SK-N-SH (cell line): Measurements from ENCODE around the gene SLC7A8. TPM values are rescaled to one million over a fixed set of nuclear protein-coding genes. Genes with fewer than 3 reads are reported as not detected.

Source experiments
- CTCF ChIA-PET: fragments of 300-600, 350-600 bp; formaldehyde crosslinking; extraction: SDS; loops from one replicate; lab custom pipeline; 2021; lab: Yijun Ruan, JAX
- POLR2A ChIA-PET: fragments of 350-600 bp; sonication (Branson Sonifier 250); formaldehyde crosslinking; extraction: SDS; loops from one replicate; lab custom pipeline; 2020; ENCODE audit warnings: antibody characterized with exemption, inconsistent platforms; lab: Yijun Ruan, JAX
- DNase-seq: peaks from one replicate; pipeline ENCODE4 v3.0.0; 2012
- H2AFZ ChIP-seq: fragments of 200-600 bp; sonication (generic); 2 replicates; pipeline ENCODE4 v1.8.1; 2016; ENCODE audit warnings: antibody characterized with exemption, mild to moderate bottlenecking, low read depth
- H3F3A ChIP-seq: fragments of 200-600 bp; sonication (generic); replicated peaks from 2 replicates; pipeline ENCODE3; 2016; ENCODE audit warnings: antibody characterized with exemption, mild to moderate bottlenecking; ENCODE audit not compliant: insufficient read depth
- H3K27ac ChIP-seq, 2 experiments: fragments of 200-500 bp in 1 of 2; fragments of 200-600 bp in 1 of 2; sonication (Bioruptor generic) in 1 of 2; sonication (generic), shearing (Covaris generic) in 1 of 2; 2 replicates each; pipeline versions ENCODE4 v1.5.1 to v1.6.1; 2014 to 2016; ENCODE audit warnings: low read depth in 2 of 2, inconsistent platforms in 1 of 2, low read length in 1 of 2, mild to moderate bottlenecking in 1 of 2, mixed read lengths in 1 of 2
- H3K27me3 ChIP-seq: fragments of 200-600 bp; sonication (generic), shearing (Covaris generic); 2 replicates; pipeline ENCODE4 v1.6.1; 2016; ENCODE audit warnings: mixed run types; ENCODE audit not compliant: insufficient read depth
- H3K36me3 ChIP-seq, 2 experiments: fragments of 200-500 bp in 1 of 2; fragments of 200-600 bp in 1 of 2; sonication (Bioruptor generic) in 1 of 2; sonication (generic) in 1 of 2; replicated peaks in 1 of 2; 2 replicates each; pipeline versions ENCODE3 to v1.5.1; 2014 to 2016; ENCODE audit warnings: low read length in 1 of 2, mild to moderate bottlenecking in 1 of 2; ENCODE audit not compliant: insufficient read depth in 2 of 2, control insufficient read depth in 1 of 2
- H3K4me1 ChIP-seq, 2 experiments: fragments of 200-500 bp in 1 of 2; fragments of 200-600 bp in 1 of 2; sonication (Bioruptor generic) in 1 of 2; sonication (generic), shearing (Covaris generic) in 1 of 2; 2 replicates each; pipeline versions ENCODE4 v1.5.1 to v1.6.1; 2014 to 2016; ENCODE audit warnings: low read depth in 1 of 2, low read length in 1 of 2, mixed run types in 1 of 2; ENCODE audit not compliant: insufficient read depth in 2 of 2, control insufficient read depth in 1 of 2
- H3K4me2 ChIP-seq: fragments of 200-600 bp; sonication (generic), shearing (Covaris generic); 2 replicates; pipeline ENCODE4 v1.6.1; 2017; ENCODE audit warnings: mixed run types
- H3K4me3 ChIP-seq, 2 experiments: fragments of 200-500 bp in 1 of 2; fragments of 200-600 bp in 1 of 2; sonication (Bioruptor generic) in 1 of 2; sonication (generic), shearing (Covaris generic) in 1 of 2; 2 replicates each; pipeline versions ENCODE4 v1.5.1 to v1.8.1; 2014 to 2016; ENCODE audit warnings: low read depth in 2 of 2, inconsistent platforms in 1 of 2, low read length in 1 of 2, mild to moderate bottlenecking in 1 of 2, mixed read lengths in 1 of 2, moderate library complexity in 1 of 2
- H3K79me2 ChIP-seq: fragments of 200-600 bp; sonication (generic); 2 replicates; pipeline ENCODE4 v1.8.1; 2017; ENCODE audit warnings: mild to moderate bottlenecking; ENCODE audit not compliant: insufficient read depth
- H3K9ac ChIP-seq: fragments of 200-600 bp; sonication (generic); 2 replicates; pipeline ENCODE4 v1.6.1; 2017; ENCODE audit warnings: mixed run types
- H3K9me2 ChIP-seq: fragments of 200-600 bp; sonication (generic); 2 replicates; pipeline ENCODE4 v1.6.1; 2017; ENCODE audit warnings: mixed run types
- H3K9me3 ChIP-seq: fragments of 200-600 bp; sonication (generic); 2 replicates; pipeline ENCODE4 v1.6.1; 2017; ENCODE audit warnings: mixed run types, mild to moderate bottlenecking, moderate library complexity
- H4K20me1 ChIP-seq: fragments of 200-600 bp; sonication (generic); 2 replicates; pipeline ENCODE4 v1.6.1; 2017; ENCODE audit warnings: mild to moderate bottlenecking, mixed run types; ENCODE audit not compliant: insufficient read depth
- CHD2 ChIP-seq: fragments of 150-350 bp; IDR thresholded peaks from 2 replicates; pipeline ENCODE4 v1.6.1; 2018; ENCODE audit warnings: low read length; ENCODE audit not compliant: partially characterized antibody
- EP300 ChIP-seq, 2 experiments: IDR thresholded peaks; 2 replicates each; pipeline versions ENCODE4 v1.4.0 to v1.6.1; 2012; ENCODE audit warnings: borderline replicate concordance in 1 of 2, low read depth in 1 of 2, low read length in 1 of 2
- MEF2A ChIP-seq: IDR thresholded peaks from 2 replicates; pipeline ENCODE4 v1.4.0; 2012; ENCODE audit warnings: low read depth, borderline replicate concordance
- NRF1 ChIP-seq: IDR thresholded peaks from 2 replicates; pipeline ENCODE4 v1.6.1; 2012; ENCODE audit warnings: low read depth, mild to moderate bottlenecking, low read length
- RAD21 ChIP-seq: IDR thresholded peaks from 2 replicates; pipeline ENCODE4 v1.6.1; 2012; ENCODE audit warnings: mild to moderate bottlenecking, low read length
- SIN3A ChIP-seq: IDR thresholded peaks from 2 replicates; pipeline ENCODE4 v1.6.1; 2012; ENCODE audit warnings: low read depth, mild to moderate bottlenecking, low read length, moderate library complexity, borderline replicate concordance
- TAF1 ChIP-seq: IDR thresholded peaks from 2 replicates; pipeline ENCODE4 v1.6.1; 2012; ENCODE audit warnings: low read depth, mild to moderate bottlenecking, low read length, moderate library complexity, borderline replicate concordance
- WGBS: methylation state at CpG from one replicate; pipeline ENCODE4 v1.1.6; 2017; ENCODE audit warnings: low lambda C conversion rate; 5-methylcytosine and 5-hydroxymethylcytosine counted together
- polyA plus RNA-seq, 3 experiments: library from polyadenylated mRNA; depleted of rRNA; stranded (reverse); fragments of >200 nt; gene quantifications; 2 replicates each; pipeline ENCODE4 v1.2.3, GENCODE V29; 2012
- TF ChIP-seq, protein P1 (sequence below): fragments of 200-600 bp; sonication (generic); IDR thresholded peaks from 2 replicates; pipeline ENCODE4 v1.6.1; 2017; ENCODE audit warnings: antibody characterized with exemption, mild to moderate bottlenecking, moderate library complexity
- TF ChIP-seq, protein P2 (sequence below): fragments of 150-350 bp; IDR thresholded peaks from 2 replicates; pipeline ENCODE4 v1.6.1; 2017; ENCODE audit warnings: antibody characterized with exemption, low read length, low read depth, borderline replicate concordance

The SLC7A8 gene
- polyA plus RNA-seq, 1 of the 3 experiments (the other 2 are of a cell fraction), result 1.4 TPM

DNA sequence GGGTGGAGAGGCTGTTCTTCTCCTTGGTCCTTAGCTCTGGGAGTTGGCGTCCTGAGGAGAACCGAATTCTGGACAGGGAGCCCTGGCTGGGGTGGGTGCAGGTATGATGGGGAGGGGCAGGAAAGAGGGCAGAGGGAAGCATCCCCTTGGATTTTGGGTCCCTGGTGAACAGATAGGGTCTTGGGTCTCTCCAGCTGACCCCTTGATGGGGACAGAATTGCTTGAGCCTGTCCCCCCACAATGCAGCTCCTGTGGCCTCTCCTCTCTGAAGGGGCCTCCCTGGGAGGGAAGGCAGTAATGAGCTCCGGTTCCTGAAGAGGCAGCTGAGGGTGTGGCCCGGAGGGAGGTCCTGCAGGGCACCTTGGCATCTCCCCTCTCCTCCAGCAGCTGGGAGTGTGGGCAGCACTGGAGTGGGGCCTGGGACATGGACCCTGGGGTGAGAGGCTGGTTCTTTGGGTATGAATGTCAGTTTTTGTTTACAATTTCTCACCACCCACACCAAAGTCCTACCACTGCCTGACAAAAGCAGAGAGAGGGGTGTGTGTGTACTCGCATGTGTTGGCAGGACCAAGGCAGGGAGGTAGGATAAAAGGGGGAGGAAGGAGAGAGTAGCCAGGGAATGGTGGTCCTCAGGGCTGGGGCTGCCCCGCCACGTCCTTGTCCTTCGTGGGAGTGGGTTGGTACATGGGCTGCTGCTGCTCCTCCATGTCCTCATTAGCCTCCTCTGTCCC lies 56.7 kb downstream of the SLC7A8 start (continued):
- TF ChIP-seq SIN3A, result no peak
- TF ChIP-seq NRF1, result no peak
- TF ChIP-seq, protein P1, sequence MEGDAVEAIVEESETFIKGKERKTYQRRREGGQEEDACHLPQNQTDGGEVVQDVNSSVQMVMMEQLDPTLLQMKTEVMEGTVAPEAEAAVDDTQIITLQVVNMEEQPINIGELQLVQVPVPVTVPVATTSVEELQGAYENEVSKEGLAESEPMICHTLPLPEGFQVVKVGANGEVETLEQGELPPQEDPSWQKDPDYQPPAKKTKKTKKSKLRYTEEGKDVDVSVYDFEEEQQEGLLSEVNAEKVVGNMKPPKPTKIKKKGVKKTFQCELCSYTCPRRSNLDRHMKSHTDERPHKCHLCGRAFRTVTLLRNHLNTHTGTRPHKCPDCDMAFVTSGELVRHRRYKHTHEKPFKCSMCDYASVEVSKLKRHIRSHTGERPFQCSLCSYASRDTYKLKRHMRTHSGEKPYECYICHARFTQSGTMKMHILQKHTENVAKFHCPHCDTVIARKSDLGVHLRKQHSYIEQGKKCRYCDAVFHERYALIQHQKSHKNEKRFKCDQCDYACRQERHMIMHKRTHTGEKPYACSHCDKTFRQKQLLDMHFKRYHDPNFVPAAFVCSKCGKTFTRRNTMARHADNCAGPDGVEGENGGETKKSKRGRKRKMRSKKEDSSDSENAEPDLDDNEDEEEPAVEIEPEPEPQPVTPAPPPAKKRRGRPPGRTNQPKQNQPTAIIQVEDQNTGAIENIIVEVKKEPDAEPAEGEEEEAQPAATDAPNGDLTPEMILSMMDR, result no peak

GRCh38 chr14:23125933-23126524 lies 57.4 kb downstream of the SLC7A8 start:
- DNase-seq, result no peak
- no peak overlapping the region for H3K4me3 ChIP-seq
- no peak overlapping the region for H2AFZ ChIP-seq
- CTCF ChIA-PET, result interaction anchor here (0.6 to 19.7 kb wide), 4 partner anchors 31 to 79 kb away, joined by 3 to 495 read pairs (median 3); partner anchors contain the start of gene SLC7A8
- no peak overlapping the region for H3K9ac ChIP-seq
- TF ChIP-seq EP300 (IDR thresholded peaks at IDR 0.05; ENCODE audit: borderline replicate concordance in 1 of 2, low read depth in 1 of 2, low read length in 1 of 2), result no peak
- TF ChIP-seq, protein P2, sequence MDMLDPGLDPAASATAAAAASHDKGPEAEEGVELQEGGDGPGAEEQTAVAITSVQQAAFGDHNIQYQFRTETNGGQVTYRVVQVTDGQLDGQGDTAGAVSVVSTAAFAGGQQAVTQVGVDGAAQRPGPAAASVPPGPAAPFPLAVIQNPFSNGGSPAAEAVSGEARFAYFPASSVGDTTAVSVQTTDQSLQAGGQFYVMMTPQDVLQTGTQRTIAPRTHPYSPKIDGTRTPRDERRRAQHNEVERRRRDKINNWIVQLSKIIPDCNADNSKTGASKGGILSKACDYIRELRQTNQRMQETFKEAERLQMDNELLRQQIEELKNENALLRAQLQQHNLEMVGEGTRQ, result no peak
- TF ChIP-seq TAF1, result no peak
- no peak for TF ChIP-seq RAD21
- TF ChIP-seq, protein P1, result no peak
- no peak for TF ChIP-seq MEF2A
- TF ChIP-seq CHD2, result no peak
- TF ChIP-seq NRF1, result no peak
- no peaks in the 10 kb centered on the region for H3K9me3 ChIP-seq
- no peaks in the 10 kb centered on the region for H3K79me2 ChIP-seq
- H3K27ac ChIP-seq, result no peak overlapping the region
- no peaks in the 10 kb centered on the region; a peak in 2 of 4 replicates for H3K4me1 ChIP-seq
- no peaks in the 10 kb centered on the region for H4K20me1 ChIP-seq
- H3F3A ChIP-seq, result no peaks in the 10 kb centered on the region
- WGBS, result 62% methylated on average over 9 of the region's 9 CpGs
- H3K36me3 ChIP-seq, result no peaks in the 10 kb centered on the region
- peaks cover 6% of the 10 kb centered on the region; the same call in 1 of the 2 replicates for H3K27me3 ChIP-seq
- no peaks in the 10 kb centered on the region for H3K9me2 ChIP-seq
- POLR2A ChIA-PET, result no interaction called here
- H3K4me2 ChIP-seq, result no peak overlapping the region
